GM12874 (cell line): ENCODE measurements around the gene PFKL.

ENCODE experiments used
- TF ChIP-seq, protein P1 (sequence below): IDR thresholded peaks from 2 replicates; pipeline ENCODE4 v1.5.1; 2011; ENCODE audit warnings: low read depth, mild to moderate bottlenecking, control low read depth, low read length, moderate library complexity; ENCODE audit not compliant: insufficient read depth

The PFKL gene

DNA sequence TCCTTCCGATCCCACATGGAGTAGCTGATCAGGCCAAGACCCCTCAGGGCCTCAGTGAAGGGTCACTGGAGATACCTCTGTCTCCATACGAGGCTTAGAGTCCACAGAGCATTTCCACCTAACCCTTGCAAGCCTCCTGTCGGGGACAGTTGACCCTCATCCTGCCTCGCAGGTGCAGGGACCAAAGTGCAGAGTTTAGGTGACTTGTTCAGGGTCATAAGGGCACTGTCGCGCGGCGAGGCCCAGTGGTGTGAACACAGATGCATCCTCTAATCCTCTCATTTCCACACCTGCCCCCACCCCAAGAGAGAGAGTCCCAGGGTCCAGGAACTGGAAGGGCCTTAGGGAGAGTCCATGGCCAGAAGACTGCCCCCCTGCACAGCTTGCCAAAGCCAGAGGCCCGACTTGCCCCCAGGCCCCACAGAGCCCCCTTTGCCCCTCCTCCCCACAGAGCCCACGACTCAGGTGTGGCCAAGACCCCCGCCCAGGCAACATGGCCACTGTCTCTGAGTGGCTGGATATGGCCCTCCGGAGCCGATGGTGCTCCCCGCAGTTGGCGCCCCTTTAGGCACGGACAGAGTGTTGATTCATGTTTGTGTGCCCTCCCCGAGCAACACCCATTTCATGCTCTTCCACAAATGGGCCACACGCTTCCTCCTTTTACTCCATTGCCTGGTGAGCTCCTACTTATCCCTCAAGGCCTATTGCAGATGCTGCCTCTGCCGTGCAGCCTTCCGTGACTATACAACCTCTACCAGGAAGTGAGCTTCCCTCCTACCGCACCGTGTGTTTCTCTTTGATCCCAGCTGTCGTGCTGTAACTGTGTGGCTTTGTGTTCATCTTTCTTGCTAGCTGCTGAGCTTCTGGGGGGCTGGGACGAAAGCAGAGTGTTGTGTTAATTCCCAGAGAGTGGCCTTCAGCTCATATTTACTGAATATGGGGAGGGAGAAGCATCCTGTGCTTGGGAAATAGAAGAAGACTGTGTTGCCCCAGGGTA is 55.2 kb downstream of the PFKL start:
- TF ChIP-seq, protein P1, sequence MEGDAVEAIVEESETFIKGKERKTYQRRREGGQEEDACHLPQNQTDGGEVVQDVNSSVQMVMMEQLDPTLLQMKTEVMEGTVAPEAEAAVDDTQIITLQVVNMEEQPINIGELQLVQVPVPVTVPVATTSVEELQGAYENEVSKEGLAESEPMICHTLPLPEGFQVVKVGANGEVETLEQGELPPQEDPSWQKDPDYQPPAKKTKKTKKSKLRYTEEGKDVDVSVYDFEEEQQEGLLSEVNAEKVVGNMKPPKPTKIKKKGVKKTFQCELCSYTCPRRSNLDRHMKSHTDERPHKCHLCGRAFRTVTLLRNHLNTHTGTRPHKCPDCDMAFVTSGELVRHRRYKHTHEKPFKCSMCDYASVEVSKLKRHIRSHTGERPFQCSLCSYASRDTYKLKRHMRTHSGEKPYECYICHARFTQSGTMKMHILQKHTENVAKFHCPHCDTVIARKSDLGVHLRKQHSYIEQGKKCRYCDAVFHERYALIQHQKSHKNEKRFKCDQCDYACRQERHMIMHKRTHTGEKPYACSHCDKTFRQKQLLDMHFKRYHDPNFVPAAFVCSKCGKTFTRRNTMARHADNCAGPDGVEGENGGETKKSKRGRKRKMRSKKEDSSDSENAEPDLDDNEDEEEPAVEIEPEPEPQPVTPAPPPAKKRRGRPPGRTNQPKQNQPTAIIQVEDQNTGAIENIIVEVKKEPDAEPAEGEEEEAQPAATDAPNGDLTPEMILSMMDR, result no peak

DNA sequence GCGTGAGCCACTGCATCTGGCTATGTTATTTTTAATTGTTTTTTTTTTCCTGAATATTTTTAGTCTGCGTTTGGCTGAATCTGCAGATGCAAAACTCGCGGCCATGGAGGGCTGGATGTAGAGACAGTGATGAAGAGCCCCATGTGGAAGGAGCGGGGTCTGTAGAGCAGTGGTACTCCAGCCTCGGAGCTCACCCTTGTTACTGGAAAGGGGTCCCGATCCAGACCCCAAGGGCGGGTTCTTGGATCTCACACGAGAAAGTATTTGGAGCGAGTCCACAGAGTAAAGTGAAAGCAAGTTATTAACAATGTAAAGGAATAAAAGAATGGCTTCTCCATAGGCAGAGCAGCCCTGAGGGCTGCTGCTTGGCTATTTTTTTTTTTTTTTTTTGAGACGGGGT is 56.3 kb downstream of the PFKL start:
- TF ChIP-seq, protein P1, result no peak

DNA sequence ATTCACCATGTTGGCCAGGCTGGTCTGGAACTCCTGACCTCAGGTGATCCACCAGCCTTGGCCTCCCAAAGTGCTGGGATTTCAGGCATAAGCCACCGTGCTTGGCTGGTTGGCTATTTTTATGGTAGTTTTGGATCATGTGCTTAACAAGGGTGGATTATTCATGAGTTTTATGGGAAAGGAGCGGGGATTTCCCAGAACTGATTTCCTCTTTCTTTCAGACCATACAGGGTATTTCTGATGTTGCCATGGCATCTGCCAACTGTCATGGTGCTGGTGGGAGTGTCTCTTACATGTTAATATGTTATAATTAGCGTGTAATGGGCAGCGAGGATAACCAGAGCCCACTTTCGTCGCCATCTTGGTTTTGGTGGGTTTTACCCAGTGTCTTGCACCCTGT is 56.8 kb downstream of the PFKL start:
- TF ChIP-seq, protein P1, result no peak

DNA sequence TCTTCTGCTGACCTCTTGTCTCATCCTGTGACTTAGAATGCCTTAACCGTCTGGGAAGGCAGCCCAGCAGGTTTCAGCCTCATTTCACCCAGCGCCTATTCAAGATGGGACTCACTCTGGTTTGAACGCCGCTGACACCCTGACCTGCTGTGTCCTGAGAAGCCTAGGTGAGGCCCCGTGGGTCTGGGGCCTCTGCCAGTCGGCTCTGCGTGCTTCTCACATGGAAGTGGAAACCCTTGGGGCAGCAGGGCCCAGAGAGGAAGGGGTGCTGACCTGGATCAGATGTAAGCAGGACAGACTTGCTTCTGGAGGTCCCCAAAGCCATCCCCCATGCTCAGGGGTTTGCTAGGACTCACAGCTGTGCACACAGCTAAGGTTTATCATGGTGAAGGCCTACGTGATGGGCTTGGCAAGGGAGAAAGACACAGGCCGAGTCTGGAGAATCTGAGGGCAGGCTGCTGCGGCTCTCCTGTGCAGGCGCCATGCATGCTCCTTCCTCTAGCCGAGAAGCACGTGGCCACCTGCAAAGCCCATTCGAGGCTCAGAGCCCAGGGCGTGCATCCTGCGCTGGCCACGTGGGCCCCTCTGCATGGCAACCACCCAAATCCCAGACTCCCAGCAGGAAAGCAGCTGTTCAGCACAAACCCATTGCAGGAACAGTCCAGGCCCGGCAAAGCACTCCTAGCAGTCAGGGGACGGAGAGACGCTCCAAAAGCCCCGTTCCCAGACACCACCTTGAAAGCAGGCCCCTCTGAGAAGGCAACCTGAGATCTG is 57.4 kb downstream of the PFKL start:
- TF ChIP-seq, protein P1, result no peak

DNA sequence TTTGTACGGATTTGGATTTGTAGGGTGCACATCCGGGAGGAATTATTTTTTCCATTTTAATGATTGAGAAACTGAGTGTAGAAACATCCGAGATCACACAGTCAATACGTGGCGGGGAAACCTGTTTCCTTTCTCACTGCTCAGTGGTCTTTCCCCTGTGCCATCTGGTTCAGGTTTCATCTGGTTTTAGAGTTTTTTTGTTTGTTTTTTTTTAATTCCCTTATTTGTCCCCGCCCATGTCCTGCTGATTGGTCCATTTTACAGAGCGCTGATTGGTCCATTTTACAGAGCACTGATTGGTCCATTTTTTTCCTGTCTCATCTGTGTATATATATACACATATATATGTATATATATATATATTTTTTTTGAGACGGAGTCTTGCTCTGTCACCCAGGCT is 59.5 kb downstream of the PFKL start:
- TF ChIP-seq, protein P1, result no peak

DNA sequence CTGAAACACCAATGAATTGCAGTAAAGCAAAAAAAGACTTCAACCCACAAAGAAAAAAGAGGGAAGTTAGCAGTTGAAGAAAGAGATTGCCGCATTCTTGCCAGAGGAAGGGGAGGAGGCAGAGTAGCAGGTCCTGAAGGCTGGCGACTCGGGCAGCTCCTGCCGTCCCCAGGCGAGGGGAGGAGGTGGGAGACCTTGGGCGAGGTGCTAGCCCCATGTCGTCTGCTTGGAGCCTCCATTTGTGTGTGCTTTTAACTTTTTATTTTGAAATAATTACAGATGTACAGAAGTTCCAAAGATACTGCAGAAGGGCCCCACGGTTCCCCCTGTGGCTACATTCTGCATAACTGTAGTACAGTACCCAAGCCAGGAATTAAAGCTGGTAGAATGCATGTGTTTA is 60.3 kb downstream of the PFKL start:
- TF ChIP-seq, protein P1, result no peak

DNA sequence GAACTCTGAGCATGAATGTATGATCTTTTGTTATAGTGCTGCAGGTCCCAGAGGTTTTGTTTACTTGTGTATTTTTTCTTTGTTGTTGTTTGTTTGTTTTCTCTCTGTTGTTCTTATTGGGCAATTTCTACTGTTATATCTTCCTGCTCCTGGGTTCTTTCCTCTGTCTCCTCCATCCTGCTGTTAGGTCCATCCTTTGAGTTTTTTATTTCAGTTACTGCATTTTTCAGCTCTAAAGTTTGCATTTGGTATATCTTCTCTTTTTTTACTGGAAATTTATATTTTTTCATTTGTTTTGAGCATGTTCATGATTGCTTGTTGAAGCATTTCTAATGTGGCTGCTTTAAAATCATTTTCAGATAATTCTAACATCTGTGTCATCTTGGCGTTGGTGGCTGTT is 63.4 kb downstream of the PFKL start:
- TF ChIP-seq, protein P1, result no peak
